Chondrocyte (in vitro differentiated cells): ENCODE data around the gene ZNHIT6. TPM values are rescaled to one million over a fixed set of nuclear protein-coding genes. Genes with fewer than 3 reads are reported as not detected.
"Not testable (repeated sequence)": the region's sequence is repeated elsewhere in the genome, so short reads cannot be mapped to it uniquely, and the experiment has no call there.

Source experiments
- DNase-seq: peaks from one replicate; pipeline ENCODE4 v3.0.0; 2021; ENCODE audit warnings: mixed read lengths, low spot score
- H3K27ac Mint-ChIP-seq: one replicate; pipeline ENCODE4 v1.8.0; 2021; ENCODE audit warnings: mild to moderate bottlenecking, moderate library complexity, mixed read lengths; ENCODE audit not compliant: unreplicated experiment
- H3K27me3 Mint-ChIP-seq: 2 replicates; pipeline ENCODE4 v1.8.0; 2021; ENCODE audit warnings: low read depth, mixed read lengths
- H3K36me3 Mint-ChIP-seq: 2 replicates; pipeline ENCODE4 v1.8.0; 2021; ENCODE audit warnings: low read depth, mixed read lengths
- H3K4me1 Mint-ChIP-seq: 2 replicates; pipeline ENCODE4 v1.8.0; 2021; ENCODE audit warnings: low read depth, mild to moderate bottlenecking, mixed read lengths
- H3K4me3 Mint-ChIP-seq: one replicate; pipeline ENCODE4 v1.8.0; 2021; ENCODE audit warnings: mild to moderate bottlenecking, moderate library complexity, mixed read lengths; ENCODE audit not compliant: unreplicated experiment
- H3K9me3 Mint-ChIP-seq: 2 replicates; pipeline ENCODE4 v1.8.0; 2021; ENCODE audit warnings: low read depth, mixed read lengths
- total RNA-seq: library from RNA; stranded (reverse); gene quantifications from 3 replicates; pipeline ENCODE4 v1.2.1, GENCODE V29; 2021
- TF ChIP-seq, protein P1 (sequence below): fragments of 200-600 bp; sonication (generic); IDR thresholded peaks from 2 replicates; pipeline ENCODE4 v1.5.0; 2021; ENCODE audit warnings: antibody characterized with exemption, mild to moderate bottlenecking, moderate library complexity

ZNHIT6 gene
- total RNA-seq, 1 donor from 2014 or later = 14.3 TPM

DNA sequence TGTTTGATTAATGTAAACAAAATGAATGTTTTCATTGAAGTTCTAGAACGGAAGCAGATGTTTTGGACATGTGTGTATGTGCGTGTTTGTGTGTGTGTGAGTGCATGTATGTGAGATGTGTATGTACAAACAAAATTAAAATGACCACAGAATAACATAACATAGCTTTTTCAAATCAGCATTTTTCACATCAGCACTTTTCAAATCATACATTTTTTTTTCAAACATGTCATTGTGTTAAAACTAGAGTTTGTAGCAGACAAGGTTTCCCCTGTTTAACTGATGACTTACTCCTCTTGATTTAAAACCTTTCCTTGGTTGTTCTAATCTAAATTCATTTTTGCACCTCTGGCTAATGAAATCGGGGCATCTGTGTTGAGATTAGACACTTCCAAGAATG is 35.6 kb upstream of the ZNHIT6 start:
- no peaks in the 10 kb centered on the region for H3K9me3 Mint-ChIP-seq
- H3K4me1 Mint-ChIP-seq = no peaks in the 10 kb centered on the region
- no peak overlapping the region for H3K27ac Mint-ChIP-seq
- H3K4me3 Mint-ChIP-seq = no peak overlapping the region
- DNase-seq = no peak
- peaks cover 3% of the 10 kb centered on the region for H3K36me3 Mint-ChIP-seq
- H3K27me3 Mint-ChIP-seq = peaks cover 6% of the 10 kb centered on the region
- TF ChIP-seq, protein P1, sequence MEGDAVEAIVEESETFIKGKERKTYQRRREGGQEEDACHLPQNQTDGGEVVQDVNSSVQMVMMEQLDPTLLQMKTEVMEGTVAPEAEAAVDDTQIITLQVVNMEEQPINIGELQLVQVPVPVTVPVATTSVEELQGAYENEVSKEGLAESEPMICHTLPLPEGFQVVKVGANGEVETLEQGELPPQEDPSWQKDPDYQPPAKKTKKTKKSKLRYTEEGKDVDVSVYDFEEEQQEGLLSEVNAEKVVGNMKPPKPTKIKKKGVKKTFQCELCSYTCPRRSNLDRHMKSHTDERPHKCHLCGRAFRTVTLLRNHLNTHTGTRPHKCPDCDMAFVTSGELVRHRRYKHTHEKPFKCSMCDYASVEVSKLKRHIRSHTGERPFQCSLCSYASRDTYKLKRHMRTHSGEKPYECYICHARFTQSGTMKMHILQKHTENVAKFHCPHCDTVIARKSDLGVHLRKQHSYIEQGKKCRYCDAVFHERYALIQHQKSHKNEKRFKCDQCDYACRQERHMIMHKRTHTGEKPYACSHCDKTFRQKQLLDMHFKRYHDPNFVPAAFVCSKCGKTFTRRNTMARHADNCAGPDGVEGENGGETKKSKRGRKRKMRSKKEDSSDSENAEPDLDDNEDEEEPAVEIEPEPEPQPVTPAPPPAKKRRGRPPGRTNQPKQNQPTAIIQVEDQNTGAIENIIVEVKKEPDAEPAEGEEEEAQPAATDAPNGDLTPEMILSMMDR = no peak

DNA sequence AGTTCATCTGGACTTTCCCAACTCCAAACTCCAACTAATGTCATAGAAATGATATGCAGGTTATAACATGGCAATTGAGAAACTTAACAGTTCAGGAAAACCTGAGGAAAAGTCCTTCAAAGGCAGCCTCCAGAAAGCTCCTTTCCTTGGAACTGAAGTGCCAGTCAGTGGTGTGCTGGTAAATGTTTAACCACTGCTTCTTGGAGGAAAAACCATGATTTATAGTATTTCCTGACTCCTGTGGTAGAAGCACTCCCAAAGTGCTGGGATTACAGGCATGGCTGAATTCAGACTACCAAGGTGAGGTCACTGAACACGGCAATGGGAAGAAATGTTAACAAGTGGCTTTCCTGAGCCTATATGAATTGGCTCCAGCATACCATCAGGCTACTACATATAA is 26.7 kb upstream of the ZNHIT6 start:
- no peak overlapping the region for H3K4me3 Mint-ChIP-seq
- no peaks in the 10 kb centered on the region for H3K27me3 Mint-ChIP-seq
- no peak for DNase-seq
- no peaks in the 10 kb centered on the region for H3K9me3 Mint-ChIP-seq
- H3K4me1 Mint-ChIP-seq = peaks cover 5% of the 10 kb centered on the region
- H3K36me3 Mint-ChIP-seq = no peaks in the 10 kb centered on the region
- TF ChIP-seq, protein P1 = no peak
- no peak overlapping the region for H3K27ac Mint-ChIP-seq

DNA sequence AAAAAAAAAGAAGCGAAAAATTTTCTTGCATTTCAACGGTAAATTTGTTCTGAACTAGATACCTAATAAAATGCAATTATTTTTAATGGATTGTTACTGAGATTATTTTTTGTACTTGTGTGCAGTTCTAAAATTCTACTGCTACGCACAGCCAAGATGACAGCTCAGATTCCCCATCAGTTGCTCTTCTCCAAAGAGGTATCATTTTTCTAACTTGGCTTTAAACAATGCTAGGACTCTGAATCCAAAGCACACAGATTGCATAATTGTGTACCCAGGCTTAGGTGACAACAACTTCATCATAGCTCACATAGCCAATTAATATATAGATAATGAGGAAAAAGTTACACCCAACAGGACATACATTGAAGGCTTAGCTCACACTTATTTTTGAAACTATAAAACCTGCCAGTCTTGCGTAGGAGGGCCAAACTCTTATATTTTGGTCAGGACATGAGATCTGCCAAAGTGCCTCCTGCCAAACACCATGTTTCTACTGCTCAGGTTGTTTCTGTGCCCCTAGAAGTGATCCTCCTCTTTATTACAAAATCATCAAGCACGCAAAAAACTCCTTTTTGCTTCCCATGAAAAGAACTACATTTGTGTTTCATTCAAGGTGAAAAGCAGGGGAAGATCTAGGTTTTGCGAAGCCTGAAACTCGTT is 10.6 kb upstream of the ZNHIT6 start:
- H3K27ac Mint-ChIP-seq = no peak overlapping the region
- H3K27me3 Mint-ChIP-seq = no peaks in the 10 kb centered on the region
- DNase-seq = no peak
- TF ChIP-seq, protein P1 = no peak
- H3K36me3 Mint-ChIP-seq = peaks cover 10% of the 10 kb centered on the region
- H3K4me1 Mint-ChIP-seq = no peaks in the 10 kb centered on the region
- peaks cover 26% of the 10 kb centered on the region for H3K9me3 Mint-ChIP-seq
- no peak overlapping the region for H3K4me3 Mint-ChIP-seq

DNA sequence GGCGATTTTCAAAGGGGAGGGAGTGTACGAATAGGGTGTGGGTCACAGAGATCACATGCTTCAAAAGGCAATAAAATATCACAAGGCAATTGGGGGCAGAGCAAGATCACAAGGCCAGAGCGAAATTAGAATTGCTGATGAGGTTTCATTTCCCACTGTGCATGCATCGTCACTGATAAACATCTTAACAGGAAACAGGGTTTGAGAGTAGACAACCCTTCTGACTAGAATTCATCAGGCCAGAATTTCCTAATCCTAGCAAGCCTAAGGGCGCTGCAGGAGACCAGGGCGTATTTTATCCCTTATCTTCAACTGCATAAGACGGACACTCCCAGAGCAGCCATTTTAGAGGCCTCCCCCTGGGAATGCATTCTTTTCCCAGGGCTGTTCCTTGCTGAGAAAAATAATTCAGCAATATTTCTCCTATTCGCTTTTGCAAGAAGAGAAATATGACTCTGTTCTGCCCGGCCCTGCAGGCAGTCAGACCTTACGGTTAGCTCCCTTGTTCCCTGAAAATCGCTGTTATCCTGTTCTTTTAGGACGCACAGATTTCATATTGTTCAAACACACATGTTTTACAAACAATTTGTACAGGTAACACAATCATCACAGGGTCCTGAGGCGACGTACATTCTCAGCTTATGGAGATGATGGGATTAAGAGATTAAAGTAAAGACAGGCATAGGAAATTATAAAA is 6.3 kb upstream of the ZNHIT6 start:
- DNase-seq, H3K4me1 Mint-ChIP-seq, H3K27me3 Mint-ChIP-seq, H3K27ac Mint-ChIP-seq, H3K36me3 Mint-ChIP-seq, H3K4me3 Mint-ChIP-seq: not testable (repeated sequence)
- H3K9me3 Mint-ChIP-seq = peaks cover 12% of the 10 kb centered on the region

DNA sequence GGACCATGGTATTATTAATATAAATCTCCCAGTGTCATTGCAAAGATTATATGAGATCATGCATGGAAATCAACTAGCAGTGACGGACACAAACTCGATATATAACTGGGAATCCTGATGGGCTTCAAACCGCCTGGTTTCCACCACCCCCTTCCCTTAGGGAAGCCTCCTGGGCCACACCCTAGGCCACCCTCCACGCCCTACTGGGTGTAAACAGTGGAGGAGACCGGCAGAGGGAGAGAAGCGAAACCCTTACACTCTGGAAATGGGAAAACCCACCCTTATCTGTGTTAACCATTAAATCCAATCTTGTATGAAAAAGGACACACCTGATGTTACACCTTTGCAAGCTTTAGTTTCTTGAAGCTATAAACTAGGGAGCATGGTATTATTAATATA is 595 bp upstream of the ZNHIT6 start:
- Mint-ChIP-seq H3K27me3 (no peaks in the 10 kb centered on the region), H3K9me3 (peaks cover 3% of the 10 kb centered on the region), H3K36me3 (peaks cover 11% of the 10 kb centered on the region), H3K4me1 (peaks cover 13% of the 10 kb centered on the region), H3K27ac (no peak overlapping the region), H3K4me3 (no peak overlapping the region)
- no peak for DNase-seq
- TF ChIP-seq, protein P1 = no peak
